Measurements from ENCODE around the gene MPPED1. TPM values are rescaled to one million over a fixed set of nuclear protein-coding genes. Genes with fewer than 3 reads are reported as not detected.

Gene MPPED1
- not detected for total RNA-seq

DNA sequence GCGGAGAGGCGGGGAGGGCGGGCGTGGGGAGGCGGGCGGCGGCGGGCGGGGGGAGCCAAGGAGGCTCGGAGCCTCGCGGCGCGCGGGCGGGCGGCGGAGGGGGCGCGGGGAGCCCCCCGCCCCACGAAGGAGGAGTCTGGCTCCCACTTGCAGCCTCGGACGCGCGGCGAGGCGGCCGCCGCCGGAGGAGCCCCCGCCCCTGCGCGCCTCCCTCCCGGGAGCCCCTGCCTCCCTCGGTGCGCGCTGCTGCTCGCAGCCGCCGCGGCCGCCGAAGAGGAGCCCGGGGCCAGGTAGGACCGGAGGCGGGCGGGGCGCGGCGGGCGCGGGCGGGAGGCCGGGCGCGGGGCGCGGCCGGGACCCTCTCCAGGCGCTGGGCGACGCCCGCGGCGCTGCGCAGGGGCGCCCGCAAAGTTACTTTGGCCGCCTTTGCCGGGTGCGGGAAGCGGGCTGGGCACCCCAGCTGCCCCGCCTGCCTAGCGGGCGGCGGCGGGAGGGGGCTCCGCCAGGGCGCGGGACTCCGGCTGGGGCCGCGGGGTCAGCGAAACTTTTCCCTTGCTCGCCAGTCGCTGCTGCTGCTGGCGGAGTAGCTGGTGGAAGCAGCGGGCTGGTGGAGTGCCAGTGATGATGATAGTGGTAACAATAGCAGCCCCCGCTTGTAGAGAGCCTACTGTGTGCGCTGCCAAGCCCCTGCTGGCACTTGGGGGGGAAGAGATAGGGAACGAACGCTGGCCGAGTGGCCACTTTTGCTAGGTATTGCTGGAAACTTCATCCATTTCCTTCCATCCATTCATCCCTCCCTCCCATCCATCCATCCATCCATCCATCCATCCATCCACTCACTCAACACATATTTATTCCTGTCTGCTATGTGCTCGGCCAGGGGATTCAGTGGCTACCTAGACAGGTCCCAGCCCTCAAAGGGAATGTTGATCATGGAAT is at the start of gene MPPED1:
TSS of gene MPPED1 (plus strand) at position 146 of the 939 bp plus-strand sequence. CDS start 12,972 bp downstream, outside the sequence.
- CTCF ChIA-PET = interaction anchor here (0.6 kb wide), 1 partner anchor 1306 kb away, joined by 5 read pairs; no protein-coding TSS in a partner anchor
- peaks cover 44% of the 10 kb centered on the region for H3K27me3 Mint-ChIP-seq

DNA sequence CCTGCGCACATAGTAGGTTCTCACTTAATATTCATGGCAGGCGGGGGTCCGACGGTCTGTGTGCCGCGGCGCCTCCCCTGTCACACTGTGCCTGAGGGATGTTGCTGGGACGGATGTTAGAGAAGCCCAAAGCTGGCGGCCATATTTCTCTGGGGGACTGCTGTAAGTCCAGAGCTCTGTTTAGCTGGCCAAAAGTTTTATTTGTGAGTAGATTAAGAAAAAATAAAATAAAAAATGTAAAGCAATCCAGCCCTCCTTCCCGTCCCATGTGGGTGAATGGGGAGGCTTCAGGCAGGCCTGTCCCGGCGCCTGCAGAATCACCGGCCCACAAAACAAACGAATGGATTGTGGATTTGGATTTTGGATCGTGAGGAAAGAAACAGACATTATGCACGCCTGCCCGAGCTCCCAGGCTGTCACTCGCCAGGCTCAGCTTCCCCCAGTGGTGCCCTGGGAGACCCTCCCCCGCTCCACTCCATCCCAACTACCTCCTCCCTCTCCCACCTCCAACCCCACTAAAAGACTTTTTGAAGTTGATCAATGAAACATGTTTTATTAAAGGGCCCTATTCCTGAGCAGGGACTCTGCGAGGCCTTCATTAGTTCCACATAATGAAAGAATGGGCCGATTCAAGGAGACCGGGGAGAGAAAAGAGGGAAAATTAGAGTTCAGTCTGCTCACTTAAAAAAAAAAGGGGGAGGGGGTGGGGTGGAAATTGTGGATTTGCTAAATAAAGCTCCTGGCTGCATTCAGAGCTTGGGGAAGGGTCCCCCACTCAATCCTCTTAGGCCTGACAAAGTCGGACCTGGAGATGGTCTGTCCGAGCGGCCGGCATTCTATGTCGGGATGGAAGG is 48.3 kb upstream of the MPPED1 start:
- intact Hi-C loops (cut with DNase I, micrococcal nuclease) = no loop called here
- DNase-seq (no peak), ATAC-seq (no peak)
- ChIA-PET POLR2A (no interaction called here), CTCF (interaction anchor here (0.6 to 1.4 kb wide), 2 partner anchors 11 to 18 kb away, joined by 3 read pairs; no protein-coding TSS in a partner anchor)
- Mint-ChIP-seq H3K9me3 (ENCODE audit: low read depth) (no peaks in the 10 kb centered on the region), H3K27ac (no peak overlapping the region), H3K27me3 (no peaks in the 10 kb centered on the region), H3K36me3 (ENCODE audit: low read depth) (no peaks in the 10 kb centered on the region), H3K4me3 (no peak overlapping the region), H3K4me1 (no peaks in the 10 kb centered on the region)

More for the DNA sequence above, at the start of gene MPPED1:
- Mint-ChIP-seq H3K4me1 (no peaks in the 10 kb centered on the region), H3K4me3 (no peak within 1 kb of the TSS), H3K27ac (no peak within 1 kb of the TSS), H3K9me3 (ENCODE audit: low read depth) (no peaks in the 10 kb centered on the region), H3K36me3 (ENCODE audit: low read depth) (no peaks in the 10 kb centered on the region)
- POLR2A ChIA-PET = no interaction called here
- no peak for ATAC-seq
- no peak for DNase-seq
- intact Hi-C loops (cut with DNase I, micrococcal nuclease) = no loop called here

DNA sequence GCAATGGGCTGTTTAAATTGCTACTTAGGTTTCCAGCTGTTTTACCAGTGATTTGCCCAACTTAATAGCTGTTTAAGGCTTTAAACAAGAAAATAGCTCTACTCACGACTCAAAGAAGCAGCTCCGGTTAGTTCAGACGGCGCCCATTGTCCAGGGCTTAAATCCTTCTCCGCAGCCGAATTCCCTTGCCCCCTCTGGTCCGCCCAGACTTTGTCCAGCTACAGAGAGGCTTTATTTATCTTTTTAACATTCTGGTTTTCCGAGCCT is 47.7 kb upstream of the MPPED1 start:
- intact Hi-C loops (cut with DNase I, micrococcal nuclease) = no loop called here
- Mint-ChIP-seq H3K36me3 (ENCODE audit: low read depth) (no peaks in the 10 kb centered on the region), H3K27ac (no peak overlapping the region), H3K27me3 (peaks cover under 1% of the 10 kb centered on the region), H3K4me1 (no peaks in the 10 kb centered on the region), H3K9me3 (ENCODE audit: low read depth) (no peaks in the 10 kb centered on the region), H3K4me3 (no peak overlapping the region)
- CTCF ChIA-PET = interaction anchor here (1.4 kb wide), 1 partner anchor 18 kb away, joined by 3 read pairs; no protein-coding TSS in a partner anchor
- ATAC-seq (no peak), DNase-seq (no peak)
- POLR2A ChIA-PET = no interaction called here

- Mint-ChIP-seq H3K27ac (no peak overlapping the region), H3K36me3 (ENCODE audit: low read depth) (no peaks in the 10 kb centered on the region), H3K4me1 (no peaks in the 10 kb centered on the region), H3K27me3 (peaks cover 8% of the 10 kb centered on the region), H3K9me3 (ENCODE audit: low read depth) (no peaks in the 10 kb centered on the region), H3K4me3 (no peak overlapping the region)
- intact Hi-C loops (cut with DNase I, micrococcal nuclease) = no loop called here
- ATAC-seq = no peak
- ChIA-PET CTCF (interaction anchor here (1.6 kb wide), 1 partner anchor 19 kb away, joined by 5 read pairs; no protein-coding TSS in a partner anchor), POLR2A (no interaction called here)
- no peak for DNase-seq
Measured at GRCh38 chr22:43365715-43366440, 45.9 kb upstream of the MPPED1 start.

- Mint-ChIP-seq H3K36me3 (ENCODE audit: low read depth) (no peaks in the 10 kb centered on the region), H3K4me3 (no peak overlapping the region), H3K4me1 (no peaks in the 10 kb centered on the region), H3K27me3 (peaks cover 24% of the 10 kb centered on the region), H3K9me3 (ENCODE audit: low read depth) (peaks cover 6% of the 10 kb centered on the region), H3K27ac (no peak overlapping the region)
- intact Hi-C loops (cut with DNase I, micrococcal nuclease) = no loop called here
- POLR2A ChIA-PET = no interaction called here
- no peak for ATAC-seq
- DNase-seq = no peak
- CTCF ChIA-PET = interaction anchor here (0.8 kb wide), 1 partner anchor 24 kb away, joined by 4 read pairs; no protein-coding TSS in a partner anchor
Measured at GRCh38 chr22:43370036-43370435, 41.8 kb upstream of the MPPED1 start.

GRCh38 chr22:43375951-43376455 is 35.8 kb upstream of the MPPED1 start:
- intact Hi-C loops (cut with DNase I, micrococcal nuclease) = no loop called here
- DNase-seq = no peak
- Mint-ChIP-seq H3K27ac (no peak overlapping the region), H3K27me3 (peaks cover 32% of the 10 kb centered on the region), H3K9me3 (ENCODE audit: low read depth) (peaks cover 6% of the 10 kb centered on the region), H3K36me3 (ENCODE audit: low read depth) (no peaks in the 10 kb centered on the region), H3K4me1 (peaks cover 7% of the 10 kb centered on the region), H3K4me3 (no peak overlapping the region)
- ATAC-seq = no peak
- ChIA-PET CTCF (no interaction called here), POLR2A (no interaction called here)

- Mint-ChIP-seq H3K27me3 (peaks cover 24% of the 10 kb centered on the region), H3K4me1 (peaks cover 7% of the 10 kb centered on the region), H3K4me3 (no peak overlapping the region), H3K27ac (no peak overlapping the region), H3K36me3 (ENCODE audit: low read depth) (no peaks in the 10 kb centered on the region), H3K9me3 (ENCODE audit: low read depth) (peaks cover 6% of the 10 kb centered on the region)
- ATAC-seq (no peak), DNase-seq (peak; percentile 16)
- ChIA-PET CTCF (interaction anchor here (1.0 kb wide), 1 partner anchor 31 kb away, joined by 3 read pairs; no protein-coding TSS in a partner anchor), POLR2A (no interaction called here)
- intact Hi-C loops (cut with DNase I, micrococcal nuclease) = no loop called here
Measured at GRCh38 chr22:43376765-43377547, 34.9 kb upstream of the MPPED1 start.

DNA sequence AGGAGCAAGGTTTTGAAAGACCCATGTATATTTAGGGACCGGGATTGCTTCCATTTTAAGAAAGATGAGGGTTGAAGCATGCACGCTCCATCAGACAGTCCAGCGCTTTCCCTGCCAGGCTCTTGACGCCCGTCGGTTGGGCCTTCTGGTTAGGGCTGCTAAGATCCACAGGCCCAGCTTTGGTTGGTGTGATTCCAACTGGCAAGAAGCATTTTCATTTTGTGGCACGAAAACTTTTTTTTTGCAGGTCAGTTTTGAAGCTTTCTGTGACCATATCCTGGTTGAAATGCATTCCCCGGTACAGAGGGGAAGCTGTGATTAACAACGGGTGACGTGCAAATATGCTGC is 34.3 kb upstream of the MPPED1 start:
- peaks cover 7% of the 10 kb centered on the region for H3K4me1 Mint-ChIP-seq
- intact Hi-C loops (cut with DNase I, micrococcal nuclease) = no loop called here
- DNase-seq = no peak
- no peak for ATAC-seq
- H3K27me3 Mint-ChIP-seq = peaks cover 24% of the 10 kb centered on the region
- no peak overlapping the region for H3K27ac Mint-ChIP-seq
- no peaks in the 10 kb centered on the region for H3K36me3 Mint-ChIP-seq (ENCODE audit: low read depth)
- ChIA-PET POLR2A (no interaction called here), CTCF (interaction anchor here (1.0 kb wide), 2 partner anchors 32 to 1249 kb away, joined by 3 read pairs; no protein-coding TSS in a partner anchor)
- peaks cover 6% of the 10 kb centered on the region for H3K9me3 Mint-ChIP-seq (ENCODE audit: low read depth)
- H3K4me3 Mint-ChIP-seq = no peak overlapping the region

DNA sequence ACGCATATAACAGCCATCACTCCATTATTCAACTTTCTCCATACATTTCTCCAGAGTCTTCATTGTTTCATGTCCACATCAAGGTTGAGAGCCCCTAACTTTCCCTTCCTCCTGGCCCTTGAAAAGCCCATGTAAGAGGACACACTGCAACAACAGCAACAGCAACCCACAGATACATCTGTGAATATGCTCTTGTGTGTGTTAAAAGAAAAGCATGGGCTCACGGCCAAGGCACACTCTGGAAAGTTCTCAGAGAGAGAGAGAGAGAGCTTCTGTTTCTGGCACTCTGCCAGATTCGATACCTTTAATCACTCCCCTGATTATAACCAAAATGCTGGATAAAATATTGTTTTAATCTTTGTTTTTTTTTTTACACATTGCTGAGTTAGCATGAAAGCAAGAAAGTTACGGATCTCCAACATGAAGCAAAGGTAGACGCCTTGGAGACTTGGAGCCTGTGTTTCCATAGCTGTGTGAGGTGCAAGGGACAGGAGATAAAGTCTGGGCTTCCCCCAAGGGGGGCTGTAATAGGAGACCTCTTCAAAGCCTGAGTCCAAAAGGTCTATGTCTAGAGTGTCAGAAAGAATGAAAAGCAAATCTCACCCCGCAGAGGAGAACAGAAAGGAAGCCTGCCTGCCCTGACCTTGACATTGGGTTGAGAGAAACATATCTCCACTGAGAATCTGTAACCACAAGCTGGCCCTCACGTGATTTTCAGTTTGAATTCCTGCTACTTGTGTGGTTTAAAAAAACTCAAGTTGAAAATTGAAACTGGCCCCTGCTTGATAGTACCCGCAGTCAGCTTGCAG is 33.7 kb upstream of the MPPED1 start:
- no peak for DNase-seq

GRCh38 chr22:43381693-43382092 is 30.1 kb upstream of the MPPED1 start:
- ATAC-seq (no peak), DNase-seq (no peak)
- ChIA-PET POLR2A (no interaction called here), CTCF (interaction anchor here (1.4 kb wide), 1 partner anchor 24 kb away, joined by 3 read pairs; no protein-coding TSS in a partner anchor)
- Mint-ChIP-seq H3K4me3 (no peak overlapping the region), H3K27me3 (peaks cover 11% of the 10 kb centered on the region), H3K4me1 (peaks cover 7% of the 10 kb centered on the region), H3K27ac (no peak overlapping the region), H3K36me3 (ENCODE audit: low read depth) (no peaks in the 10 kb centered on the region), H3K9me3 (ENCODE audit: low read depth) (no peaks in the 10 kb centered on the region)
- intact Hi-C loops (cut with DNase I, micrococcal nuclease) = no loop called here

More for the DNA sequence above, 33.7 kb upstream of the MPPED1 start:
- peaks cover 6% of the 10 kb centered on the region for H3K9me3 Mint-ChIP-seq (ENCODE audit: low read depth)
- POLR2A ChIA-PET = no interaction called here
- no peak for ATAC-seq
- H3K27me3 Mint-ChIP-seq = peaks cover 23% of the 10 kb centered on the region
- peaks cover 7% of the 10 kb centered on the region for H3K4me1 Mint-ChIP-seq
- intact Hi-C loops (cut with DNase I, micrococcal nuclease) = no loop called here
- H3K36me3 Mint-ChIP-seq (ENCODE audit: low read depth) = no peaks in the 10 kb centered on the region
- CTCF ChIA-PET = interaction anchor here (1.0 to 1.5 kb wide), 5 partner anchors 11 to 1249 kb away, joined by 3 to 5 read pairs (median 4); no protein-coding TSS in a partner anchor
- no peak overlapping the region for H3K27ac Mint-ChIP-seq
- no peak overlapping the region for H3K4me3 Mint-ChIP-seq
